ENCODE results near the gene RNASE4.

RNASE4 gene

GRCh38 chr14:20675669-20676068 is 8.7 kb upstream of the RNASE4 start:
- no peak for DNase-seq (ENCODE audit: low read depth)

GRCh38 chr14:20676072-20676471 is 8.3 kb upstream of the RNASE4 start:
- no peak for DNase-seq (ENCODE audit: low read depth)

- DNase-seq (ENCODE audit: low read depth) = no peak
Observed at GRCh38 chr14:20679907-20680306, 4.5 kb upstream of the RNASE4 start.

- no peak for DNase-seq (ENCODE audit: low read depth)
Observed at GRCh38 chr14:20680363-20680762, 4.0 kb upstream of the RNASE4 start.

DNA sequence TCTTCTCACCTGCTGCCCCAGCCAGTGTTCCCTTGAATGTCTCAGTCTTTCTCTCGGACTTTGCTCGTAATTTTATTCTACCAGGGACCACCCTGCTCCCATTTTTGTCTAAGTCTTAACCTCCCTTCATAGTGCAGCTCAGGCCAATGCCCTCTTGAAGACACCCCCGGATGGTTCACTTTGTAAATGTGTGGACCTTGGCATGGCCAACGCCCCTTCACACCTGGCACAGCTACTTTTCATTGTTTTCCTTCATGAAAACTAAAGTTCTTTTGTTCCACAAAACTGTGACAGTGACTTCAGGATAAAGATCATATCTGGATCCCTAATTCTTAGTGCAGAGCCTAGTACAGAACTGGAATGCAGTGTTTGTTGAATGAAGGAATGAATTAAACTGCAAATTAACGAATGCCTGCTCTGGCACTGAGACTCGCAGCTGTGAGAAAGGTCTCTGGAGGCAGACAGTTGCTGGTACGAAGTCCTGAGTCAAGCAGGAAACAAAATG is 3.5 kb upstream of the RNASE4 start:
- no peak for DNase-seq (ENCODE audit: low read depth)

DNA sequence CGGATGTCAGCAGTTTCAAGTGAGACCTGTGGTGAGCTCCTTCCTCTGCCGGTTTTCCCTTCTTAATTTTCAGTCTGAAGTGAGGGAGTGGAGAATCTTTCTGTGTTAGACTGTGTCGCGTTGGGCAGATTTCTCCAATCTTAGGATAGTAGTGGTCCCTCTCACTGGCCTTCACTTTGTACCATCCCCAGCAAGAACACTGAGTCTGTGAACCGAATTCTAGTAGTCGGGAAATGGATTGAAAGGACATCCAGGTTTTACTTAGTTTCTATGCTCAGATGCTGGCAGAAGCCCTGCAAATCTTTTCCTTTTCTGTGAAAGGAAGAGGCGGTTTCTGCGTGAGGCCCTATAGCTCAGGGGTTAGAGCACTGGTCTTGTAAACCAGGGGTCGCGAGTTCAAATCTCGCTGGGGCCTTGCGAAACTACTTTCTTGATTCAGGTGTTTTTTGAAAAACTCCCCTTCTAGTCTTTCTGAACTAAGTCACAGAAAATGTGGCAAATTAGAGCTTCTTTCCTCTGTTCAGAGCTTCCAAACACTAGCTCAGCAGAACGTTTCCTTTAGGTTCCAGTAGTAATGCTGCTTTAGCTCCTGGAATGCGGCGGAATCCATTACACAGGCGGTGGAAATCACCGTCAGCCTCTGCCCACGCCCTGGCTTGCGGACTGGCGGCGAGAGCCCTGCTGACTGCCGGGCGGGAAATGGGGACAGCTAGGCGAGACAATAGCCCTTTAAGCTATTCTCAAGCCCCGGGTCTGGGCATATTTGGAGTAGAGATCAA is 2.8 kb upstream of the RNASE4 start:
- DNase-seq (ENCODE audit: low read depth) = peak; percentile 73

- DNase-seq (ENCODE audit: low read depth) = no peak
Observed at GRCh38 chr14:20682127-20682434, 2.3 kb upstream of the RNASE4 start.

GRCh38 chr14:20682435-20683124 is 1.8 kb upstream of the RNASE4 start:
- DNase-seq (ENCODE audit: low read depth) = peak; percentile 58

DNA sequence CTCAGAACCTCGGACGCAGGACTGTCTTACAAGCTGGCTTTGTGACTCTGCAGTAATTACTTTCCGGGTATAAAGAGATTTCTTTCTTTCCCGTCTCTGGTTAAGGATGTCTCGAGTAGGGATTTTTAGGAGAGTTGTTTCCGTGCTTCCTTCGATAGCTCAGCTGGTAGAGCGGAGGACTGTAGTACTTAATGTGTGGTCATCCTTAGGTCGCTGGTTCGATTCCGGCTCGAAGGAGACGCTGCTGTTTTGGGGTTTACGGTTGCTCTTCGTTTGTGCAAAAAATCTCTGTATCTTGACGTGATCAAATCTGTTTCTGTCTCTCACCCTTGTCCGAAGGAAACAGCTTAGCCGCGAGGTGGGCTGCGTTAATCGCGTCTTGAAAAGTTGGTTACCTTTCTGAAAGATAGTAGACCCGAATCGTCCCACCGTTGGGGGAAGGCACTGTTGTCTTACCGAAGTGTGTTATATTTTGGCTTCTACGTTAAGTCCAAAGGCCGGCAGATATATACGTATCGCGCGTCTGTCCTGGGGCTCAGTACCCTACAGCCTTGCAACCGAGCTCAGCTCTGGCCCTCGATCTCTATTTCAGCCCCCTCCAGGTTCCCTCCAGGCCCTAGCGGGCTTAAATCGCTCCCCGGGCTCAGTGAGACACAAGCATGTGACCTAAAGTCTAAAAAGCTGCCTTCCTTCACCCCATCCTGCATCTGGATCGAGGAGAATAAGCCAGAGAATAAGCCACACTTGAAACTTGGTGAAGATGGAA is 1.1 kb upstream of the RNASE4 start:
- DNase-seq (ENCODE audit: low read depth) = peak; percentile 69

DNA sequence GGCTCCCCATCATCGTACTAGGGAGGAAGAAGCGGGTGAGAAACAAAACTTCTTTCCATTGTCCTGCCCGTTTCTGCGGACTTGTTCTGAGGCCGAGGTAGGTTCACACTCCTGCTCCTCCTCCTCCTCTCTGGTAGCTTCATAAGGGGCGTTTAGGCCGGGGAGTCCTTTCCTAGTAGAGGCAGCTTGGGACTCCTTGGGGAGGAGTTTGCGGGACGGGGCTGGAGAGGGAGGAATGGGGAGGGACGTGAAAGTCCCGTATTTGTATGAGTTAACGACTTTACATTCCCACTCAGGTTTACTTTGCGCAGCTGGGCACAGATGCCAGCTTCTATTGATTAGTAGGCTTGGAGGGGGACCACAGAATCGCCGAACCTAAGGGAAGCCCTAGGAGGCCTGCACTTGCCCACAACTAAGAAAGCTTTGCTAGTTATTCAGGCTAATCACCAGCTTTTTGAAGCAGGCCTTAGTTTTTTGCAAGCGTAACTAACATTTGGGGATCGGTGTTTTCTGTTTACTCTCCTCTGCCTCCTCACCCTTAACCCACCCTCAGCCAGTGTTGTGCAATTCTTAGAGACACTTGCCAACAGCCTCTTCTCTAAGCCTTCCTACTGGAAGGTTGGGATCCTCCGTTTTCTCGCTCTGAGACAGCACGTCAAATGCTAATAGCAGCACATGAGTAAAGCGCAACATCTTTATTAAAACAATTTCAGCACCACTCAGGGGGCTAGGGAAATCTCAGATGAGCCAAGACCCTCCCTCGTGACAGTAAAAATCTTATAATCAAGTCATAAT is 499 bp downstream of the RNASE4 start:
- no peak for DNase-seq (ENCODE audit: low read depth)

DNA sequence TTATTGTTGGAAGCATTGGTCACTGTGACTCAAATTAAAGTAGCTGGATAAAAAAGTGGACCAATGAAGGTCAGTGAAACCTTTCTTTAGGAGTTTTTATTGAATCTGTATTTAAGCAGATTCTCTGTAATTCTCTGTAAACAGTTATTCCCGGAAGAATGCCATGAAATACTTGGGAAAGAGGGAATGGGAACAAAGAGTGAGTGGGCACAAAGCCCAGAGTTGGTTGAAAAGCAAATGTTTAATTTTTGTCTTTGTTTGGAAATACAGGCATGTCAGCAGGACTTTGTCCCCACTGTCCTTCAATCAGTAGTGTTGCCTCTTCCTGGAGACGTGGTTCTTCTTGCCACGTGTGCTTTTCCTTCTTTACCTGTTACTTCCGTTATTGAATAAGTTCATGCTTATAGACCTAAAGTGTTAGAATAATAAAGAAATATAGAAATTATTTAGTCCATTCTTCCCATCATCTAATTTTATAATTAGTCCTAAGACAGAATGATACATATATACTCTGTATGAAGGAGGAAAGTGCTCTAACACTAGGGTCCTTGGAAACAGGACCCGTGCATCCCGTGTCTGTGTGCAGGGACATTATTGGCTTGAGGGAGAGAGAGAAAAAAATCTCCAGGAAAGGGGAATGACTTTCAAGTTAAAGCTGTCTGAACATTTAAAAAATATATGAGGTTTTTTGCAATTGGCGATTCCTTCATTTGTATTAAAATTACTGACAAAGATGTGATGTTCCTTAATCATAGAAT is 2.2 kb downstream of the RNASE4 start:
- DNase-seq (ENCODE audit: low read depth) = no peak

GRCh38 chr14:20687362-20688166 is 3.2 kb downstream of the RNASE4 start:
- DNase-seq (ENCODE audit: low read depth) = no peak

- DNase-seq (ENCODE audit: low read depth) = no peak
Observed at GRCh38 chr14:20688167-20688839, 3.9 kb downstream of the RNASE4 start, which contains the start of gene ANG. ANG (plus strand) TSS chr14:20688764; CDS start chr14:20693565, 4,801 bp downstream.

GRCh38 chr14:20690848-20691640 is 6.7 kb downstream of the RNASE4 start:
- no peak for DNase-seq (ENCODE audit: low read depth)

DNA sequence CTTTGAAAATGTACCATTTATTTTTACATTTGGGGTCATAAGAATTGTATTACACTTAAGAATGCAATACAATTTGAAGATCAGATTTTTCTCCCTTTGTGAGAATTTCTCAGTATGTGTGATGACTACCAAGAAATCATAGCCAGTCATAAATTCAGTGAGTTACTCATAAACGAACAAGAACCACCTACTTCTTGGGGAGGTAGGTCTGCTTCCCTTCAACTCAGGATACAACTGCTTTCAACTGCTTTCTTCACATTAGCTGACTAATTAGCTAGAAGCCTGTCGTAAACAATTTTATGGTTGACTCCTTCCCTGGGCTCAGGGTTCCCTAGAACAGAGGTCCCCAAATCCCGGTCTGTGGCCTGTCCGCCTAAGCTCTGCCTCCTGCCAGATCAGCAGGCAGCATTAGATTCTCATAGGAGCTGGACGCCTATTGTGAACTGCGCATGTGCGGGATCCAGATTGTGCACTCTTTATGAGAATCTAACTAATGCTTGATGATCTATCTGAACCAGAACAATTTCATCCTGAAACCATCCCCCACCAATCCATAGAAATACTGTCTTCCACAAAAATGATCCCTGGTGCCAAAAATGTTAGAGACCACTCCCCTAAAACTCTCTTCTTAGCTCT is 7.9 kb downstream of the RNASE4 start:
- DNase-seq (ENCODE audit: low read depth) = no peak

- DNase-seq (ENCODE audit: low read depth) = no peak
Observed at GRCh38 chr14:20696764-20697163, 12.4 kb downstream of the RNASE4 start.

GRCh38 chr14:20697273-20698017 is 13.1 kb downstream of the RNASE4 start:
- DNase-seq (ENCODE audit: low read depth) = peak; percentile 28

DNA sequence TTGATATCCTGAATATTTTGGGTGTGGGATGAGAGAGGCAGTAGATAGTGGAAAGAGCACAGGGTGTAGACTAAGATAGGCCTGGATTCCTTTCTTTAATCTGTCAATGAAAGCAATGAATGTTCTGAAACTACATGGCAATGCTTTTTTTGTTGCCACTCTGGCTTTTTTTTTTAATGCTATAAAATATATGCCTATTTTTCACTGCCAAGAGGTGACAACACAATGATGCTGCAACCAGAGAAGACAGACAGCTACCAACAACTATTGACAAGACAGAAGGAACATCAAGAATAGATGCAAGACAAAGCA is 13.6 kb downstream of the RNASE4 start:
- no peak for DNase-seq (ENCODE audit: low read depth)
